NCI-H2171 treated with DMSO at 0.1 percent for 48 hours (cell line): Measurements from ENCODE around the gene FNTB.
A peak's percentile ranks its signal among the peaks of the same experiment; 100 is the strongest.
"Not testable (repeated sequence)": the region's sequence is repeated elsewhere in the genome, so short reads cannot be mapped to it uniquely, and the experiment has no call there.

Experiments
- DNase-seq: peaks from one replicate; lab custom pipeline; 2025; lab: John Stamatoyannopoulos, UW

FNTB gene

GRCh38 chr14:65084554-65085505 lies 98.1 kb downstream of the FNTB start:
- DNase-seq, result no peak

- not testable (repeated sequence) for DNase-seq
Observed at GRCh38 chr14:65086686-65087085, 100.0 kb downstream of the FNTB start.

- not testable (repeated sequence) for DNase-seq
Observed at GRCh38 chr14:65087835-65088234, 101.1 kb downstream of the FNTB start.

GRCh38 chr14:65092349-65092748 lies 105.7 kb downstream of the FNTB start:
- DNase-seq, result no peak

- DNase-seq, result no peak
Observed at GRCh38 chr14:65095633-65096205, 109.0 kb downstream of the FNTB start.

- DNase-seq, result no peak
Observed at GRCh38 chr14:65096323-65097089, 109.8 kb downstream of the FNTB start.

GRCh38 chr14:65098586-65098985 lies 111.9 kb downstream of the FNTB start:
- no peak for DNase-seq

GRCh38 chr14:65100922-65101541 lies 114.3 kb downstream of the FNTB start:
- no peak for DNase-seq

GRCh38 chr14:65101631-65102440 lies 115.1 kb downstream of the FNTB start:
- no peak for DNase-seq

GRCh38 chr14:65102441-65103149 lies 115.9 kb downstream of the FNTB start, which contains the start of gene MAX:
Gene MAX (minus strand): TSS chr14:65102517. CDS start chr14:65102339, 178 bp downstream.
- peak; percentile 100 for DNase-seq

GRCh38 chr14:65103150-65103760 lies 116.6 kb downstream of the FNTB start:
- DNase-seq, result peak; percentile 88

GRCh38 chr14:65104791-65105190 lies 118.1 kb downstream of the FNTB start:
- DNase-seq, result no peak

GRCh38 chr14:65106316-65106715 lies 119.6 kb downstream of the FNTB start:
- no peak for DNase-seq

- DNase-seq, result no peak
Observed at GRCh38 chr14:65106736-65107135, 120.0 kb downstream of the FNTB start.

- no peak for DNase-seq
Observed at GRCh38 chr14:65107200-65107599, 120.5 kb downstream of the FNTB start.

- DNase-seq, result no peak
Observed at GRCh38 chr14:65109357-65109756, 122.7 kb downstream of the FNTB start.

- no peak for DNase-seq
Observed at GRCh38 chr14:65110525-65110924, 123.8 kb downstream of the FNTB start.
